ENCODE measurements around the gene ZBTB20.

DNA sequence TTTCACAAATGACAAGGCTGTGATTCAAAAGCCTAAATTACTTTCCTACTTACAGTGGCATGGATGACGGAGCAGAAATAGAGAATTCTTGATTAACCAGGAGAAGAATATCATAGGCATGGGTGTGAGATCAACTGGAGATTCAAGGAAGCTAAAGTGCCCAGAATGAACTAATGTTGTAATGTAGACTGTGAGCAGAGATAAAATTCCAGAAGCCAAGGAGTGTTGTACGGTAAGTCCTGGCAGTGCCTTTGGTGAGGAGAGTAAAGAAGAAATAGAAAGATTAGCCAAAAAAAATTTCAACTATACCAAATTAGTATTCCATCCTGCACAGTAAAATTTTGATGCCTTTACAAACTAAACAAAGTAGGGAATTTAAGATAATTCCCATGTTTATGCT is 75.9 kb downstream of the ZBTB20 start:
- TF ChIP-seq, protein P1, sequence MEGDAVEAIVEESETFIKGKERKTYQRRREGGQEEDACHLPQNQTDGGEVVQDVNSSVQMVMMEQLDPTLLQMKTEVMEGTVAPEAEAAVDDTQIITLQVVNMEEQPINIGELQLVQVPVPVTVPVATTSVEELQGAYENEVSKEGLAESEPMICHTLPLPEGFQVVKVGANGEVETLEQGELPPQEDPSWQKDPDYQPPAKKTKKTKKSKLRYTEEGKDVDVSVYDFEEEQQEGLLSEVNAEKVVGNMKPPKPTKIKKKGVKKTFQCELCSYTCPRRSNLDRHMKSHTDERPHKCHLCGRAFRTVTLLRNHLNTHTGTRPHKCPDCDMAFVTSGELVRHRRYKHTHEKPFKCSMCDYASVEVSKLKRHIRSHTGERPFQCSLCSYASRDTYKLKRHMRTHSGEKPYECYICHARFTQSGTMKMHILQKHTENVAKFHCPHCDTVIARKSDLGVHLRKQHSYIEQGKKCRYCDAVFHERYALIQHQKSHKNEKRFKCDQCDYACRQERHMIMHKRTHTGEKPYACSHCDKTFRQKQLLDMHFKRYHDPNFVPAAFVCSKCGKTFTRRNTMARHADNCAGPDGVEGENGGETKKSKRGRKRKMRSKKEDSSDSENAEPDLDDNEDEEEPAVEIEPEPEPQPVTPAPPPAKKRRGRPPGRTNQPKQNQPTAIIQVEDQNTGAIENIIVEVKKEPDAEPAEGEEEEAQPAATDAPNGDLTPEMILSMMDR (IDR thresholded peaks at IDR 0.05 in 2 of 3, conservative IDR thresholded peaks at IDR 0.05 in 1 of 3; ENCODE audit: control insufficient read depth in 2 of 3, extremely low read depth in 1 of 3, insufficient read depth in 1 of 3, low read depth in 3 of 3, low read length in 3 of 3): no peak
- no peak for TF ChIP-seq FOS (IDR thresholded peaks at IDR 0.05; ENCODE audit: borderline replicate concordance, extremely low read depth, insufficient read length)
- no peak for TF ChIP-seq RAD21 (IDR thresholded peaks at IDR 0.05; ENCODE audit: insufficient read depth, low read depth, low read length)
- TF ChIP-seq, protein P2, sequence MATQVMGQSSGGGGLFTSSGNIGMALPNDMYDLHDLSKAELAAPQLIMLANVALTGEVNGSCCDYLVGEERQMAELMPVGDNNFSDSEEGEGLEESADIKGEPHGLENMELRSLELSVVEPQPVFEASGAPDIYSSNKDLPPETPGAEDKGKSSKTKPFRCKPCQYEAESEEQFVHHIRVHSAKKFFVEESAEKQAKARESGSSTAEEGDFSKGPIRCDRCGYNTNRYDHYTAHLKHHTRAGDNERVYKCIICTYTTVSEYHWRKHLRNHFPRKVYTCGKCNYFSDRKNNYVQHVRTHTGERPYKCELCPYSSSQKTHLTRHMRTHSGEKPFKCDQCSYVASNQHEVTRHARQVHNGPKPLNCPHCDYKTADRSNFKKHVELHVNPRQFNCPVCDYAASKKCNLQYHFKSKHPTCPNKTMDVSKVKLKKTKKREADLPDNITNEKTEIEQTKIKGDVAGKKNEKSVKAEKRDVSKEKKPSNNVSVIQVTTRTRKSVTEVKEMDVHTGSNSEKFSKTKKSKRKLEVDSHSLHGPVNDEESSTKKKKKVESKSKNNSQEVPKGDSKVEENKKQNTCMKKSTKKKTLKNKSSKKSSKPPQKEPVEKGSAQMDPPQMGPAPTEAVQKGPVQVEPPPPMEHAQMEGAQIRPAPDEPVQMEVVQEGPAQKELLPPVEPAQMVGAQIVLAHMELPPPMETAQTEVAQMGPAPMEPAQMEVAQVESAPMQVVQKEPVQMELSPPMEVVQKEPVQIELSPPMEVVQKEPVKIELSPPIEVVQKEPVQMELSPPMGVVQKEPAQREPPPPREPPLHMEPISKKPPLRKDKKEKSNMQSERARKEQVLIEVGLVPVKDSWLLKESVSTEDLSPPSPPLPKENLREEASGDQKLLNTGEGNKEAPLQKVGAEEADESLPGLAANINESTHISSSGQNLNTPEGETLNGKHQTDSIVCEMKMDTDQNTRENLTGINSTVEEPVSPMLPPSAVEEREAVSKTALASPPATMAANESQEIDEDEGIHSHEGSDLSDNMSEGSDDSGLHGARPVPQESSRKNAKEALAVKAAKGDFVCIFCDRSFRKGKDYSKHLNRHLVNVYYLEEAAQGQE (IDR thresholded peaks at IDR 0.05; ENCODE audit: low read depth, low read length): no peak
- TF ChIP-seq BACH1 (IDR thresholded peaks at IDR 0.05; ENCODE audit: borderline replicate concordance): no peak
- TF ChIP-seq EP300 (IDR thresholded peaks at IDR 0.05; ENCODE audit: borderline replicate concordance in 1 of 2, control insufficient read depth in 1 of 2, low read depth in 2 of 2, low read length in 2 of 2): no peak
- TF ChIP-seq, protein P3, sequence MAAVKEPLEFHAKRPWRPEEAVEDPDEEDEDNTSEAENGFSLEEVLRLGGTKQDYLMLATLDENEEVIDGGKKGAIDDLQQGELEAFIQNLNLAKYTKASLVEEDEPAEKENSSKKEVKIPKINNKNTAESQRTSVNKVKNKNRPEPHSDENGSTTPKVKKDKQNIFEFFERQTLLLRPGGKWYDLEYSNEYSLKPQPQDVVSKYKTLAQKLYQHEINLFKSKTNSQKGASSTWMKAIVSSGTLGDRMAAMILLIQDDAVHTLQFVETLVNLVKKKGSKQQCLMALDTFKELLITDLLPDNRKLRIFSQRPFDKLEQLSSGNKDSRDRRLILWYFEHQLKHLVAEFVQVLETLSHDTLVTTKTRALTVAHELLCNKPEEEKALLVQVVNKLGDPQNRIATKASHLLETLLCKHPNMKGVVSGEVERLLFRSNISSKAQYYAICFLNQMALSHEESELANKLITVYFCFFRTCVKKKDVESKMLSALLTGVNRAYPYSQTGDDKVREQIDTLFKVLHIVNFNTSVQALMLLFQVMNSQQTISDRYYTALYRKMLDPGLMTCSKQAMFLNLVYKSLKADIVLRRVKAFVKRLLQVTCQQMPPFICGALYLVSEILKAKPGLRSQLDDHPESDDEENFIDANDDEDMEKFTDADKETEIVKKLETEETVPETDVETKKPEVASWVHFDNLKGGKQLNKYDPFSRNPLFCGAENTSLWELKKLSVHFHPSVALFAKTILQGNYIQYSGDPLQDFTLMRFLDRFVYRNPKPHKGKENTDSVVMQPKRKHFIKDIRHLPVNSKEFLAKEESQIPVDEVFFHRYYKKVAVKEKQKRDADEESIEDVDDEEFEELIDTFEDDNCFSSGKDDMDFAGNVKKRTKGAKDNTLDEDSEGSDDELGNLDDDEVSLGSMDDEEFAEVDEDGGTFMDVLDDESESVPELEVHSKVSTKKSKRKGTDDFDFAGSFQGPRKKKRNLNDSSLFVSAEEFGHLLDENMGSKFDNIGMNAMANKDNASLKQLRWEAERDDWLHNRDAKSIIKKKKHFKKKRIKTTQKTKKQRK (IDR thresholded peaks at IDR 0.05; ENCODE audit: low read depth, low read length): no peak
